ENCODE measurements around the gene SPATA20.

- TF ChIP-seq CTCF (IDR thresholded peaks at IDR 0.05) (no peak), POLR2A (IDR thresholded peaks at IDR 0.05) (no peak)
Observed at GRCh38 chr17:50559674-50560184, 12.8 kb downstream of the SPATA20 start.

All from adrenal gland (tissue), 5 donors.